Caco-2 (cell line): Measurements from ENCODE around the gene NAALADL2. TPM values are rescaled to one million over a fixed set of nuclear protein-coding genes. Genes with fewer than 3 reads are reported as not detected.
A peak's percentile ranks its signal among the peaks of the same experiment; 100 is the strongest.

Experiments used
- BruUV-seq: library from RNA; stranded (reverse); fragments of 400-500 nt; replicated peaks from 2 replicates; lab custom pipeline; 2021; lab: Mats Ljungman, UMichigan
- CTCF ChIA-PET: fragments of 300-600 bp; sonication (Branson Sonifier 250); formaldehyde crosslinking; loops from one replicate; lab custom pipeline; 2022; ENCODE audit warnings: antibody characterized with exemption; lab: Charles Lee
- POLR2A ChIA-PET: fragments of 300-600 bp; sonication (Branson Sonifier 250); formaldehyde crosslinking; loops from one replicate; lab custom pipeline; 2022; ENCODE audit warnings: antibody characterized with exemption; lab: Charles Lee
- DNase-seq, 2 experiments: peaks; one replicate each; pipeline versions ENCODE4 v3.0.0 to v3.0.0-alpha.2; 2020 to 2022
- H3K27me3 ChIP-seq: replicated peaks from 2 replicates; pipeline ENCODE4 v1.6.0; 2011; ENCODE audit warnings: low read length; ENCODE audit not compliant: control insufficient read depth, insufficient read depth
- H3K36me3 ChIP-seq: 2 replicates; pipeline ENCODE4 v1.5.1; 2011; ENCODE audit warnings: low read length; ENCODE audit not compliant: control insufficient read depth, insufficient read depth
- H3K4me1 ChIP-seq: fragments of 250-450 bp; sonication (Bioruptor Pico); 2 replicates; pipeline ENCODE4 v1.5.1; 2020; ENCODE audit warnings: mild to moderate bottlenecking
- H3K4me3 ChIP-seq: 2 replicates; pipeline ENCODE4 v1.5.1; 2011; ENCODE audit warnings: low read depth, mild to moderate bottlenecking, control low read depth, low read length
- H3K9me3 ChIP-seq: fragments of 250-450 bp; sonication (Bioruptor Pico); 2 replicates; pipeline ENCODE4 v1.5.1; 2020; ENCODE audit warnings: mild to moderate bottlenecking, moderate library complexity
- H3K27ac Mint-ChIP-seq: one replicate; pipeline ENCODE4 v1.8.0; 2022; ENCODE audit warnings: mixed read lengths; ENCODE audit not compliant: unreplicated experiment
- H3K27me3 Mint-ChIP-seq: one replicate; pipeline ENCODE4 v1.8.0; 2022; ENCODE audit warnings: mixed read lengths; ENCODE audit not compliant: insufficient read depth, unreplicated experiment
- H3K36me3 Mint-ChIP-seq: one replicate; pipeline ENCODE4 v1.8.0; 2022; ENCODE audit warnings: mild to moderate bottlenecking, mixed read lengths; ENCODE audit not compliant: insufficient read depth, unreplicated experiment
- H3K4me1 Mint-ChIP-seq: one replicate; pipeline ENCODE4 v1.8.0; 2022; ENCODE audit warnings: low read depth, mixed read lengths; ENCODE audit not compliant: unreplicated experiment
- H3K4me3 Mint-ChIP-seq: one replicate; pipeline ENCODE4 v1.8.0; 2022; ENCODE audit warnings: mild to moderate bottlenecking, moderate library complexity, mixed read lengths; ENCODE audit not compliant: unreplicated experiment
- H3K9me3 Mint-ChIP-seq: one replicate; pipeline ENCODE4 v1.8.0; 2022; ENCODE audit warnings: mixed read lengths; ENCODE audit not compliant: unreplicated experiment
- CTCF ChIP-seq, 2 experiments: fragments of 200-600 bp in 1 of 2; IDR thresholded peaks; 1 replicate in 1 of 2; 2 replicates in 1 of 2; pipeline versions ENCODE4 v1.5.1 to v1.8.0; 2011 to 2022; ENCODE audit warnings: antibody characterized with exemption in 1 of 2, control low read depth in 1 of 2, inconsistent platforms in 1 of 2, low read depth in 1 of 2, low read length in 1 of 2, mild to moderate bottlenecking in 1 of 2, moderate library complexity in 1 of 2; ENCODE audit not compliant: insufficient read depth in 1 of 2, severe bottlenecking in 1 of 2, unreplicated experiment in 1 of 2
- intact Hi-C: fragments of 100-400 bp; cut with micrococcal nuclease; formaldehyde crosslinking; loops from one replicate; pipeline ENCODE4 v1.10.0; 2022; ENCODE audit not compliant: unreplicated experiment
- total RNA-seq: library from RNA; stranded (reverse); gene quantifications from 2 replicates; pipeline ENCODE4 v1.2.3, GENCODE V29; 2022

Gene NAALADL2
- total RNA-seq, 1 experiment from 2014 or later: 4.4 TPM

- no TSS peak for BruUV-seq
- Mint-ChIP-seq H3K27ac (no peak overlapping the region), H3K4me3 (no peak overlapping the region)
These were observed 3.0 kb downstream of the NAALADL2 start for GRCh38 chr3:174862101-174862500.

GRCh38 chr3:174862666-174863065 lies 3.5 kb downstream of the NAALADL2 start:
- no peak overlapping the region for H3K4me3 Mint-ChIP-seq
- H3K36me3 Mint-ChIP-seq: no peaks in the 10 kb centered on the region
- no peak overlapping the region for H3K4me3 ChIP-seq
- H3K27me3 Mint-ChIP-seq: no peaks in the 10 kb centered on the region
- no peaks in the 10 kb centered on the region for H3K36me3 ChIP-seq
- peaks cover 41% of the 10 kb centered on the region for H3K4me1 ChIP-seq
- POLR2A ChIA-PET: no interaction called here
- H3K27ac Mint-ChIP-seq: no peak overlapping the region
- no peaks in the 10 kb centered on the region for H3K9me3 Mint-ChIP-seq
- DNase-seq: no peak
- no peaks in the 10 kb centered on the region for H3K27me3 ChIP-seq
- BruUV-seq: no TSS peak
- no peaks in the 10 kb centered on the region for H3K9me3 ChIP-seq
- intact Hi-C loops: loop anchor here (1.0 to 5.0 kb wide), 5 partner anchors 28 to 424 kb away; no protein-coding TSS in a partner anchor
- no peak for TF ChIP-seq CTCF (IDR thresholded peaks at IDR 0.05; ENCODE audit: insufficient read depth in 1 of 2, low read depth in 1 of 2, low read length in 1 of 2, severe bottlenecking in 1 of 2, unreplicated experiment in 1 of 2)
- peaks cover 14% of the 10 kb centered on the region for H3K4me1 Mint-ChIP-seq
- CTCF ChIA-PET: interaction anchor here (0.6 to 0.7 kb wide), 2 partner anchors 56 to 1580 kb away, joined by 3 read pairs; no protein-coding TSS in a partner anchor

More at GRCh38 chr3:174862101-174862500, 3.0 kb downstream of the NAALADL2 start:
- no peaks in the 10 kb centered on the region for H3K9me3 Mint-ChIP-seq
- CTCF ChIA-PET: interaction anchor here (0.6 to 0.7 kb wide), 2 partner anchors 55 to 1580 kb away, joined by 3 read pairs; no protein-coding TSS in a partner anchor
- no peaks in the 10 kb centered on the region for H3K36me3 Mint-ChIP-seq
- TF ChIP-seq CTCF (IDR thresholded peaks at IDR 0.05; ENCODE audit: insufficient read depth in 1 of 2, low read depth in 1 of 2, low read length in 1 of 2, severe bottlenecking in 1 of 2, unreplicated experiment in 1 of 2): peak; percentile 17 to 47
- peak; percentile 58 to 60 for DNase-seq
- H3K4me3 ChIP-seq: no peak overlapping the region
- H3K4me1 Mint-ChIP-seq: peaks cover 14% of the 10 kb centered on the region
- POLR2A ChIA-PET: no interaction called here
- peaks cover 41% of the 10 kb centered on the region for H3K4me1 ChIP-seq
- no peaks in the 10 kb centered on the region for H3K9me3 ChIP-seq
- no peaks in the 10 kb centered on the region for H3K27me3 ChIP-seq
- intact Hi-C loops: loop anchor here (1.0 to 5.0 kb wide), 5 partner anchors 29 to 423 kb away; no protein-coding TSS in a partner anchor
- no peaks in the 10 kb centered on the region for H3K27me3 Mint-ChIP-seq
- no peaks in the 10 kb centered on the region for H3K36me3 ChIP-seq

- DNase-seq: peak; percentile 44 to 60
- no TSS peak for BruUV-seq
- H3K27me3 ChIP-seq: no peaks in the 10 kb centered on the region
- no peak overlapping the region for H3K4me3 Mint-ChIP-seq
- H3K27ac Mint-ChIP-seq: no peak overlapping the region
- H3K9me3 ChIP-seq: no peaks in the 10 kb centered on the region
- ChIA-PET POLR2A (no interaction called here), CTCF (no interaction called here)
- H3K36me3 ChIP-seq: no peaks in the 10 kb centered on the region
- no peaks in the 10 kb centered on the region for H3K27me3 Mint-ChIP-seq
- peaks cover 10% of the 10 kb centered on the region for H3K4me1 Mint-ChIP-seq
- H3K4me1 ChIP-seq: peaks cover 38% of the 10 kb centered on the region
- H3K9me3 Mint-ChIP-seq: no peaks in the 10 kb centered on the region
- H3K4me3 ChIP-seq: no peak overlapping the region
- H3K36me3 Mint-ChIP-seq: no peaks in the 10 kb centered on the region
- intact Hi-C loops: loop anchor here (2.0 to 5.0 kb wide), 4 partner anchors 27 to 425 kb away; no protein-coding TSS in a partner anchor
- TF ChIP-seq CTCF (IDR thresholded peaks at IDR 0.05; ENCODE audit: insufficient read depth in 1 of 2, low read depth in 1 of 2, low read length in 1 of 2, severe bottlenecking in 1 of 2, unreplicated experiment in 1 of 2): no peak
These were observed 4.4 kb downstream of the NAALADL2 start for GRCh38 chr3:174863488-174863887.
